H9 (cell line): ENCODE measurements around the gene ING2. TPM values are rescaled to one million over a fixed set of nuclear protein-coding genes. Genes with fewer than 3 reads are reported as not detected.

Experiments
- DNase-seq: peaks from one replicate; pipeline ENCODE4 v3.0.0-alpha.2; 2017
- H2AFZ ChIP-seq: one replicate; pipeline ENCODE4 v1.6.1; 2013; ENCODE audit warnings: mild to moderate bottlenecking, low read length, control low read depth, moderate library complexity
- H2AK5ac ChIP-seq: 2 replicates; pipeline ENCODE4 v1.6.1; 2013; ENCODE audit warnings: low read length, control low read depth, mixed read lengths; ENCODE audit not compliant: insufficient read length
- H2BK120ac ChIP-seq: one replicate; pipeline ENCODE4 v1.6.1; 2013; ENCODE audit warnings: low read depth, mild to moderate bottlenecking, low read length, control low read depth, inconsistent platforms; ENCODE audit not compliant: poor library complexity, severe bottlenecking
- H2BK12ac ChIP-seq: 2 replicates; pipeline ENCODE4 v1.6.1; 2013; ENCODE audit warnings: low read length, control low read depth, mixed read lengths, low read depth; ENCODE audit not compliant: insufficient read length
- H2BK15ac ChIP-seq: 2 replicates; pipeline ENCODE4 v1.6.1; 2013; ENCODE audit warnings: low read depth, low read length, control low read depth
- H2BK20ac ChIP-seq: one replicate; pipeline ENCODE4 v1.6.1; 2013; ENCODE audit warnings: low read depth, mild to moderate bottlenecking, low read length, control low read depth, inconsistent platforms; ENCODE audit not compliant: poor library complexity, severe bottlenecking
- H2BK5ac ChIP-seq: 2 replicates; pipeline ENCODE4 v1.6.1; 2013; ENCODE audit warnings: low read length, control low read depth, mixed read lengths; ENCODE audit not compliant: insufficient read length
- H3K14ac ChIP-seq: 2 replicates; pipeline ENCODE4 v1.6.1; 2013; ENCODE audit warnings: low read length, control low read depth; ENCODE audit not compliant: insufficient read depth
- H3K18ac ChIP-seq: 2 replicates; pipeline ENCODE4 v1.6.1; 2013; ENCODE audit warnings: low read depth, mild to moderate bottlenecking, mixed read lengths, low read length, control low read depth; ENCODE audit not compliant: insufficient read length
- H3K23ac ChIP-seq: 2 replicates; pipeline ENCODE4 v1.6.1; 2013; ENCODE audit warnings: low read length, control low read depth, mixed read lengths, low read depth; ENCODE audit not compliant: insufficient read length
- H3K23me2 ChIP-seq: 2 replicates; pipeline ENCODE4 v1.6.1; 2013; ENCODE audit warnings: low read depth, mild to moderate bottlenecking, mixed read lengths, low read length, control low read depth; ENCODE audit not compliant: insufficient read length, poor library complexity, severe bottlenecking
- H3K27ac ChIP-seq: 2 replicates; pipeline ENCODE4 v1.5.1; 2013; ENCODE audit warnings: low read length, control low read depth, mixed read lengths, low read depth; ENCODE audit not compliant: insufficient read length
- H3K27me3 ChIP-seq: 2 replicates; pipeline ENCODE4 v1.6.1; 2013; ENCODE audit warnings: low read length, control low read depth, inconsistent platforms; ENCODE audit not compliant: insufficient read depth
- H3K4ac ChIP-seq: 2 replicates; pipeline ENCODE4 v1.6.1; 2013; ENCODE audit warnings: low read depth, mild to moderate bottlenecking, control low read depth, inconsistent platforms, low read length, moderate library complexity
- H3K4me1 ChIP-seq: 2 replicates; pipeline ENCODE4 v1.6.1; 2013; ENCODE audit warnings: low read length, control low read depth, inconsistent platforms; ENCODE audit not compliant: insufficient read depth
- H3K4me2 ChIP-seq: 2 replicates; pipeline ENCODE4 v1.6.1; 2013; ENCODE audit warnings: low read length, control low read depth, mixed read lengths; ENCODE audit not compliant: insufficient read length, insufficient read depth
- H3K56ac ChIP-seq: 2 replicates; pipeline ENCODE4 v1.6.1; 2013; ENCODE audit warnings: low read depth, mild to moderate bottlenecking, mixed read lengths, low read length, control low read depth; ENCODE audit not compliant: insufficient read length
- H3K79me1 ChIP-seq: 2 replicates; pipeline ENCODE4 v1.6.1; 2013; ENCODE audit warnings: low read depth, mild to moderate bottlenecking, moderate library complexity, low read length, control low read depth, inconsistent platforms; ENCODE audit not compliant: insufficient read depth, poor library complexity, severe bottlenecking
- H3K79me2 ChIP-seq: 2 replicates; pipeline ENCODE4 v1.6.1; 2013; ENCODE audit warnings: low read length, control low read depth, inconsistent platforms; ENCODE audit not compliant: insufficient read depth
- H3K9ac ChIP-seq: 2 replicates; pipeline ENCODE4 v1.6.1; 2013; ENCODE audit warnings: low read length, control low read depth, mixed read lengths; ENCODE audit not compliant: insufficient read length; ENCODE audit errors: extremely low read depth
- H3K9me3 ChIP-seq: one replicate; pipeline ENCODE4 v1.6.1; 2013; ENCODE audit warnings: low read depth, low read length, inconsistent platforms; ENCODE audit not compliant: control insufficient read depth
- H3T11ph ChIP-seq: one replicate; pipeline ENCODE4 v1.6.1; 2013; ENCODE audit warnings: mild to moderate bottlenecking, low read length, control low read depth, inconsistent platforms
- H4K20me1 ChIP-seq: one replicate; pipeline ENCODE4 v1.6.1; 2013; ENCODE audit not compliant: control insufficient read depth, insufficient read length, insufficient read depth
- H4K5ac ChIP-seq: 2 replicates; pipeline ENCODE4 v1.6.1; 2013; ENCODE audit warnings: low read depth, mild to moderate bottlenecking, mixed read lengths, low read length, control low read depth; ENCODE audit not compliant: insufficient read length
- H4K8ac ChIP-seq: replicated peaks from 2 replicates; pipeline ENCODE4 v1.6.1; 2013; ENCODE audit warnings: low read length, control low read depth, mixed read lengths, low read depth; ENCODE audit not compliant: insufficient read length
- H4K91ac ChIP-seq: 2 replicates; pipeline ENCODE4 v1.6.1; 2013; ENCODE audit warnings: low read depth, mild to moderate bottlenecking, moderate library complexity, mixed read lengths, low read length, control low read depth; ENCODE audit not compliant: insufficient read length
- H3K27ac Mint-ChIP-seq, 3 experiments: 2 replicates in 2 of 3; 3 replicates in 1 of 3; pipeline ENCODE4 v1.8.0; 2020 to 2021; ENCODE audit warnings: mixed read lengths in 3 of 3, mild to moderate bottlenecking in 1 of 3, moderate library complexity in 1 of 3
- H3K27me3 Mint-ChIP-seq: 2 replicates; pipeline ENCODE4 v1.8.0; 2021; ENCODE audit warnings: low read depth, mild to moderate bottlenecking, moderate library complexity, mixed read lengths
- H3K36me3 Mint-ChIP-seq, 3 experiments: 2 replicates in 2 of 3; 3 replicates in 1 of 3; pipeline ENCODE4 v1.8.0; 2020 to 2021; ENCODE audit warnings: low read depth in 3 of 3, mixed read lengths in 3 of 3; ENCODE audit not compliant: insufficient read depth in 1 of 3
- H3K4me1 Mint-ChIP-seq, 2 experiments: 2 replicates each; pipeline ENCODE4 v1.8.0; 2020; ENCODE audit warnings: mixed read lengths in 2 of 2
- H3K4me3 Mint-ChIP-seq, 2 experiments: 2 replicates in 1 of 2; 3 replicates in 1 of 2; pipeline ENCODE4 v1.8.0; 2020 to 2021; ENCODE audit warnings: mild to moderate bottlenecking in 2 of 2, mixed read lengths in 2 of 2, moderate library complexity in 1 of 2
- H3K9me3 Mint-ChIP-seq, 2 experiments: 2 replicates in 1 of 2; 3 replicates in 1 of 2; pipeline ENCODE4 v1.8.0; 2020; ENCODE audit warnings: mild to moderate bottlenecking in 2 of 2, mixed read lengths in 2 of 2, moderate library complexity in 1 of 2
- CTCF ChIP-seq: fragments of 200-600 bp; sonication (generic); conservative IDR thresholded peaks from 3 replicates; pipeline ENCODE4 v1.8.0; 2021; ENCODE audit warnings: antibody characterized with exemption, mild to moderate bottlenecking
- WGBS: extraction: QIAGEN DNeasy Blood & Tissue Kit; methylation state at CpG from one replicate; pipeline ENCODE4 v1.1.7; 2013; ENCODE audit warnings: missing lambda C conversion rate, low lambda C conversion rate, mixed read lengths; ENCODE audit not compliant: insufficient read length; ENCODE audit errors: extremely low coverage; 5-methylcytosine and 5-hydroxymethylcytosine counted together
- total RNA-seq: library from RNA; stranded (reverse); gene quantifications from 2 replicates; pipeline ENCODE4 v1.2.1, GENCODE V29; 2021

Gene ING2
- total RNA-seq, 1 experiment from 2014 or later = 18.6 TPM

DNA sequence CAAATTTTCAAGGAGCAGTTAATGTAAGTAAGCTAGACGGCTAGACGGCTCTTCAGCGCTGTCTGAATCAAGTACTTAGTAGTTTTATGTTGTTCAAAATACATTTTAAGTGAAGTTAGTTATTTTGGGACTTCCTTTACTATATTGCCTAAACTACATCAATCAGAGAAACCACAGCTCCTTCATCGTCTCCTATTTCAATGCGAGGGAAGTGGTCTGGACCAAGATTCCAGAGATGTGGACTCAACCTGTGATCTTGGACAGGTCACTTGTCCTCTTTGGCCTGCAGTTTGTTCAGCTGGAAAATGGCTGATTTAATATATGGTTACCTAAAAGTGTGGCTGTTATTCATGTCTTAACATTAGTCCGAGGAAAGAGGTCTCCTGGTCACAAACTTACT, 10.6 kb downstream of the ING2 start:
- TF ChIP-seq CTCF = no peak
- no peaks in the 10 kb centered on the region; the same call in 1 of the 2 replicates for H3K4me1 ChIP-seq
- no peaks in the 10 kb centered on the region for H3K27me3 ChIP-seq
- no peak overlapping the region for H4K91ac ChIP-seq
- H3K79me2 ChIP-seq = no peaks in the 10 kb centered on the region
- no peak overlapping the region for H3K9ac ChIP-seq
- Mint-ChIP-seq H3K36me3 (peaks cover 6 to 20% (median 18%) of the 10 kb centered on the region in 3 experiments; a peak in 6 of 7 replicates), H3K4me1 (peaks cover 33% of the 10 kb centered on the region in 2 experiments), H3K27me3 (no peaks in the 10 kb centered on the region), H3K27ac (no peak overlapping the region), H3K9me3 (no peaks in the 10 kb centered on the region), H3K4me3 (no peak overlapping the region)
- H3K4me2 ChIP-seq = no peak overlapping the region
- no peak overlapping the region for H3T11ph ChIP-seq
- no peak overlapping the region for H3K18ac ChIP-seq
- H2BK5ac ChIP-seq = no peak overlapping the region
- no peak overlapping the region for H3K56ac ChIP-seq
- H3K23ac ChIP-seq = no peak overlapping the region
- H2AFZ ChIP-seq = no peak overlapping the region
- no peak overlapping the region for H3K27ac ChIP-seq
- H3K9me3 ChIP-seq = no peaks in the 10 kb centered on the region
- no peak overlapping the region for H2AK5ac ChIP-seq
- no CpG with 5 or more reads among the region's 6 CpGs for WGBS
- H2BK12ac ChIP-seq = no peak overlapping the region
- DNase-seq = no peak
- H4K5ac ChIP-seq = no peak overlapping the region
- no peak overlapping the region for H2BK20ac ChIP-seq
- H3K14ac ChIP-seq = no peak overlapping the region
- H3K4ac ChIP-seq = no peak overlapping the region
- no peaks in the 10 kb centered on the region for H3K23me2 ChIP-seq
- no peak overlapping the region for H4K8ac ChIP-seq
- H4K20me1 ChIP-seq = no peaks in the 10 kb centered on the region
- H2BK120ac ChIP-seq = no peak overlapping the region
- no peaks in the 10 kb centered on the region for H3K79me1 ChIP-seq
- H2BK15ac ChIP-seq = no peak overlapping the region
